HG02840 (cell line): ENCODE data around the gene SIRPG.
"Not testable (repeated sequence)": the region's sequence is repeated elsewhere in the genome, so short reads cannot be mapped to it uniquely, and the experiment has no call there.

Source experiments
- ATAC-seq: cut with Tn5 transposase; IDR thresholded peaks from one replicate; pipeline ENCODE4 v1.9.1; 2021; ENCODE audit warnings: mild to moderate bottlenecking, moderate library complexity, moderate number of reproducible peaks; ENCODE audit not compliant: unreplicated experiment, low FRiP score

The SIRPG gene

DNA sequence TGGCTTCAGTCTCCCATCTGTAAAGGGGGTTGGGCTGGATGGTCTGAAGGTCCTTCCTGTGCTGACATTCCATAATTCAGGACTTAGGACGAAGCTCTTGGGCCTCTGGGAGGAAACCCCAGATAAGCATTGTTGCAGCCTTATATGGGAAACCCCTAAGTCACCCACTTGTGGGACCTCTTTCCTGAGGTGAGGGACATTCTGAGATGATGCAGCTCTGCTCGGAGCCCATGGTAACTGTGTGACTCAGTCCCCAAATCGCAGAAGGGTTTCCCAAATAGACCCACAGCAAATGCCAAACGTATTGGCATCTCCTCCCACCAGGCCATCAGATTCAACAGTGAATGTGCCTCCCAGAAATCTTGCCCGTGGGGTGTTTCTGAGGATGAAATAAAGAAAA lies 47.2 kb downstream of the SIRPG start:
- ATAC-seq: not testable (repeated sequence)

DNA sequence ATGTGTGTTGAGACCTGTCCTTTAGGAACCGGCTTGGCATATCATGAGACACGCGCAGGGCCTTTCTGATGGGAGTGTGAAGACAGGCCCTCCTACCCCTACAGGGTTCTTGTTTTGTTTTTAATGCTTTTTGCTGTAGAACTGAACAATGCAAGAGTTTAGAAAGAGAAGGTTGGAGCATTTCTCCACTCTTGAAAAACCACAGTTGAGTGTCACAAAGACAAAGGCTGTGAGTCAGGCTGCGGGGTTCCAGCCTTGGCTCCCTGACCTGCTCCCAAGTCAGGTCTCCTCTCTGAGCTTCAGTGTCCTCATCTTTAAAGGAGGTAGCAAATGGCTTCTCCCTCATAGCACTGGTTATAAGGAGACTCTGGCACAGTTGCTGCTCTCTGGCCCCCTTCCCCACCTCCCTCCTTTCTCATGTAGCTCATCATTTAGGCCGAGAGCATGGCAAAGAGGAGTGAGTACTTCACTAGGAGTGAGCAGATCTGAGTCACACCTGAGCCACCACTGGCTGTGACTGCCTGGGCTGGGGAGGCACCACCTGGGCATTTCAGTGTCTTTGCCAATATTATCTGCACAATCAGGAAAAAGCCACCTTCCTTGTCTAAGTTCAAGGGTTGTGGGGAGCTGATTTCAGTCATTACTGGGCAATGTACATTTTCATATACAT lies 48.8 kb downstream of the SIRPG start:
- not testable (repeated sequence) for ATAC-seq

- ATAC-seq: no peak
These were observed 56.8 kb downstream of the SIRPG start for GRCh38 chr20:1600736-1601135.

- ATAC-seq: no peak
These were observed 62.2 kb downstream of the SIRPG start for GRCh38 chr20:1595333-1595732.

- ATAC-seq: no peak
These were observed 68.8 kb downstream of the SIRPG start for GRCh38 chr20:1588533-1589460.

DNA sequence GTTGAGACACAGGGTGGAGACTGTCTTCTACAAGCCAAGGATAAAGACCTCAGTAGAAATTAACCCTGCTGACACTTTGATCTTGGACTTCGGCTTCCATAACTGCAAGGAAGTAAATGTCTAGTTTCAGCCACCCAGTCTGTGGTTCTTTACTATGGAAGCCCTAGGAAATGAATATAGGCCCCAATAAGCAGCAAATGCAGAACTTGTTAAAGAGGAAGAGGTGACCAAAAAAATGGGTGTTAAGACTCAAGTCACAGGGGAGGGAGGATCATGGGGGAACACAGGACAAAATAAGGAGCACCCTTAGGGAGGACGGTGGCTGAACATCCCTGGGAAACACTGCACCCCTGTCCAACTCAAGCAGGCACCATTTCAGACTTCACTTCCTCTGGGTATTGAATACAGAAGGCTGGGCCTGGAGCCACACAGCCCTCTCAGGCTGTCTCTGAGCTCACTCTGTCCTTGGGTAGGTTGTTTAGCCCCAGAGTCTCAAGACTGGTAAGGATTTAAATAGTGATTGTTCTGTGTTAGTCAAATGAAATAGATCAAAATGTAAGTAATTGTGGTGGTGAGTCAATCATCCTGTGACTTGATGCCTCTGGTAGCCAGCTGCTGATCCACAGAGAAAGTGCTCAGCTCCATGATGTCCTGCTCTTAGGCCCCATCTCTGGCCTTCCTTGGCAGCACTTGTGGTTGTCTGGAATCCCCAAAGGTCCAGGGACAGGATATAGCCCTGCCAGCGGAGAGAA lies 69.6 kb downstream of the SIRPG start:
- no peak for ATAC-seq

GRCh38 chr20:1579488-1579887 lies 78.1 kb downstream of the SIRPG start:
- ATAC-seq: no peak
